Brain microvascular endothelial cell (primary cell): ENCODE results near the gene USP49.

Source experiments
- DNase-seq: peaks from one replicate; pipeline ENCODE4 v3.0.0-alpha.2; 2020
- H3K27ac ChIP-seq: fragments of 250-450 bp; sonication (Bioruptor Pico); 2 replicates; pipeline ENCODE4 v1.5.1; 2020; ENCODE audit warnings: mild to moderate bottlenecking, moderate library complexity
- H3K27me3 ChIP-seq: fragments of 250-450 bp; sonication (Bioruptor Pico); replicated peaks from 2 replicates; pipeline ENCODE4 v1.5.1; 2020; ENCODE audit warnings: mild to moderate bottlenecking
- H3K36me3 ChIP-seq: fragments of 250-450 bp; sonication (Bioruptor Pico); replicated peaks from 2 replicates; pipeline ENCODE4 v1.5.1; 2020; ENCODE audit warnings: mild to moderate bottlenecking
- H3K4me3 ChIP-seq: 2 replicates; pipeline ENCODE4 v1.5.1; 2011; ENCODE audit warnings: low read depth, mild to moderate bottlenecking, control low read depth, low read length, moderate library complexity
- in situ Hi-C: cut with HindIII; loops from 2 replicates; pipeline ENCODE4 v1.10.0; 2017; ENCODE audit warnings: low sequenced_read_pairs, low pct_ligation_motif_present
- TF ChIP-seq, protein P1 (sequence below): IDR thresholded peaks from 2 replicates; pipeline ENCODE4 v1.5.1; 2011; ENCODE audit warnings: low read depth, mild to moderate bottlenecking, moderate library complexity, low read length, control low read depth, inconsistent platforms; ENCODE audit errors: missing control alignments

Gene USP49

GRCh38 chr6:41887331-41887751 is 7.8 kb downstream of the USP49 start:
- TF ChIP-seq, protein P1, sequence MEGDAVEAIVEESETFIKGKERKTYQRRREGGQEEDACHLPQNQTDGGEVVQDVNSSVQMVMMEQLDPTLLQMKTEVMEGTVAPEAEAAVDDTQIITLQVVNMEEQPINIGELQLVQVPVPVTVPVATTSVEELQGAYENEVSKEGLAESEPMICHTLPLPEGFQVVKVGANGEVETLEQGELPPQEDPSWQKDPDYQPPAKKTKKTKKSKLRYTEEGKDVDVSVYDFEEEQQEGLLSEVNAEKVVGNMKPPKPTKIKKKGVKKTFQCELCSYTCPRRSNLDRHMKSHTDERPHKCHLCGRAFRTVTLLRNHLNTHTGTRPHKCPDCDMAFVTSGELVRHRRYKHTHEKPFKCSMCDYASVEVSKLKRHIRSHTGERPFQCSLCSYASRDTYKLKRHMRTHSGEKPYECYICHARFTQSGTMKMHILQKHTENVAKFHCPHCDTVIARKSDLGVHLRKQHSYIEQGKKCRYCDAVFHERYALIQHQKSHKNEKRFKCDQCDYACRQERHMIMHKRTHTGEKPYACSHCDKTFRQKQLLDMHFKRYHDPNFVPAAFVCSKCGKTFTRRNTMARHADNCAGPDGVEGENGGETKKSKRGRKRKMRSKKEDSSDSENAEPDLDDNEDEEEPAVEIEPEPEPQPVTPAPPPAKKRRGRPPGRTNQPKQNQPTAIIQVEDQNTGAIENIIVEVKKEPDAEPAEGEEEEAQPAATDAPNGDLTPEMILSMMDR, result no peak
- no peaks in the 10 kb centered on the region for H3K27me3 ChIP-seq
- DNase-seq, result no peak
- in situ Hi-C loops, result no loop called here
- no peaks in the 10 kb centered on the region for H3K36me3 ChIP-seq
- H3K4me3 ChIP-seq, result no peak overlapping the region
- H3K27ac ChIP-seq, result no peak overlapping the region

- no peak for DNase-seq
- TF ChIP-seq, protein P1, result no peak
- no peak overlapping the region for H3K27ac ChIP-seq
- no peak overlapping the region for H3K4me3 ChIP-seq
- no peaks in the 10 kb centered on the region for H3K27me3 ChIP-seq
- no peaks in the 10 kb centered on the region for H3K36me3 ChIP-seq
- in situ Hi-C loops, result no loop called here
Observed at GRCh38 chr6:41885930-41886329, 9.2 kb downstream of the USP49 start.

GRCh38 chr6:41884957-41885356 is 10.2 kb downstream of the USP49 start:
- Histone ChIP-seq H3K27me3 (no peaks in the 10 kb centered on the region), H3K27ac (no peak overlapping the region), H3K36me3 (no peaks in the 10 kb centered on the region), H3K4me3 (no peak overlapping the region)
- in situ Hi-C loops, result no loop called here
- no peak for DNase-seq
- TF ChIP-seq, protein P1, result no peak

DNA sequence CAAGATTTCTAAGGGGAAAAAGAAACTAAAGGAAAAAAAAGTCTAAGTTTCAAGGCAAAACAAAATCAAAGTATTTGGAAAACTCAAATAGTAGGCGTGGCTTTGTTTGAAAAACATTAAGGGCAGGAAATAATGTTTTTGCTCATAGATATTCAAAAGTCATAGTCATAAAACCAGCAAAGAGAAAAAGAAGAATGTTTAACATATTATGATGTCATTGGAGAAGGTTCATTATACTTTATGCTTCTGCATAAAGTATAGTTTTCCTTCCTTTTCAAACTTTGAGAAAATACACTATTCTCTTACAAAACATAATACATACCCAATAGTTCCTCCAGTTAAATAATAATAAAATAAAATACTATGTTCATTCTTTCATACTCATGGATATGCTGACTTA is 13.7 kb downstream of the USP49 start:
- TF ChIP-seq, protein P1, result no peak
- DNase-seq, result no peak
- in situ Hi-C loops, result no loop called here
- Histone ChIP-seq H3K36me3 (no peaks in the 10 kb centered on the region), H3K4me3 (no peak overlapping the region), H3K27ac (no peak overlapping the region), H3K27me3 (no peaks in the 10 kb centered on the region)

GRCh38 chr6:41878961-41879405 is 16.2 kb downstream of the USP49 start:
- no peaks in the 10 kb centered on the region for H3K36me3 ChIP-seq
- in situ Hi-C loops, result no loop called here
- H3K4me3 ChIP-seq, result no peak overlapping the region
- TF ChIP-seq, protein P1, result no peak
- DNase-seq, result peak; percentile 27
- peak overlapping the region; percentile 49 for H3K27ac ChIP-seq
- H3K27me3 ChIP-seq, result no peaks in the 10 kb centered on the region

DNA sequence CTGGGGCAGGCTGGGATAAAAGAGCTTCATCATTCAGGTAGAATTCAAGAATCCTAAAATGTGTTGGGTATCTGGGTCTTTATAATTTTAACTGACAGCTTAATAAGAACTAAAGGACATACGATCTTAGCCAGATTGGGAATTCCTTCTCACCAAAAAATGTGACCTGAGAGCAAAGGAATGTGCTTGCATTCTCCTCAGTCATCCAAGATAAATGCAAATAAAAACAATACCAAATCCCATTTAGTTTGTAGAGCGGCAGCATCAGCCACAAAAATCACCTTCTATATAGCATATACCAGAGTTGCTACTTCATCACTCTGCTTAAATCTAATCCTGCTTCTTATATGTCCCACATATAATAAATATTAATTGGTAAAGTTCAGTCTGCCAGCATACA is 16.9 kb downstream of the USP49 start:
- Histone ChIP-seq H3K4me3 (no peak overlapping the region), H3K27ac (peak overlapping the region; percentile 49), H3K27me3 (no peaks in the 10 kb centered on the region), H3K36me3 (no peaks in the 10 kb centered on the region)
- TF ChIP-seq, protein P1, result no peak
- peak; percentile 41 for DNase-seq
- in situ Hi-C loops, result no loop called here
